ENCODE results near the gene PLEK. TPM values are rescaled to one million over a fixed set of nuclear protein-coding genes. Genes with fewer than 3 reads are reported as not detected.

PLEK gene
- polyA plus RNA-seq, 1 donor from 2014 or later: 0.07 TPM

DNA sequence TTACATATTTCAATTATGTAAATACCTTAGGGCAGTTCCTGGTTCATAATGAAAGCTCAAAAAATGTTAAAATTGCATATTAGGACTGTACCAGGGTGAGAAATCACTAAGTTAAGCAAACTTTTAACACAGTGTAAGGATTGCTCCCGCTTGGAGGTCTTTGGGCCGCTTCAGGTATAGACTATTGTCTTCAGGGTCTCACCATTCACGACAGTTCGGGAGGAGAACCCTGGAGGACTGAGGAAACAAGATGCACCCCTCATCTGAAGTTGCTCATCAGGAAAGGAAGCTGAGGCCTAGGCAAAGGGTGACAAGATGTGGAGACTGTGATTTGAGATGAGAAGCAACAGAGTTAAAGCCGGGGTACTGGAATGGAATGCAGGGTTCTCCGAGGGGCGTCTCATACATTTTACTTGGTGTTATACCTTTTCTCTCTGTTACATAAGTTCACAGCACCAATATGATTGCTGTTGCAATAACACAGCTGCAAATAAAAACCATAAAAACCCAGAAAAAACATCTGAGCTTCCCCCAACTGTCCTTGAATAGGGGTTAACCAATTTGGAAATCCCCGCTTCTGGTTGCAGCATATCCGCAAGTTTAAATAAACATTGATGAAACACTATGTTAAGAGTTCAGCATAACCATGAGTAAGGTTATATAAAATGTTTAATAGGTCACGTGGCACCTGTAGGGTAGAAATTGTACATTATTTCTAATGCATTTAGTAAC lies 61.9 kb downstream of the PLEK start:
- Histone ChIP-seq H3K79me2 (replicated peaks; ENCODE audit: insufficient read depth, low read length) (no peaks in the 10 kb centered on the region), H3K9me3 (ENCODE audit: low read length) (no peaks in the 10 kb centered on the region), H3K4me3 (ENCODE audit: low read length) (no peak overlapping the region), H2AFZ (ENCODE audit: low read depth, low read length) (no peak overlapping the region), H3K36me3 (ENCODE audit: insufficient read depth, low read length) (no peaks in the 10 kb centered on the region), H3K4me2 (ENCODE audit: low read length) (no peak overlapping the region), H3K27me3 (ENCODE audit: insufficient read depth, low read depth, low read length) (no peaks in the 10 kb centered on the region), H3F3A (ENCODE audit: insufficient read depth, low read length, poor library complexity, severe bottlenecking) (no peaks in the 10 kb centered on the region), H4K20me1 (ENCODE audit: insufficient read depth) (no peaks in the 10 kb centered on the region), H3K9me2 (ENCODE audit: insufficient read depth, low read length) (no peaks in the 10 kb centered on the region), H3K27ac (ENCODE audit: low read length) (no peak overlapping the region), H3K9ac (ENCODE audit: low read length) (no peak overlapping the region)
- TF ChIP-seq RAD21 (conservative IDR thresholded peaks at IDR 0.05): no peak
- no peak for TF ChIP-seq MXI1 (conservative IDR thresholded peaks at IDR 0.05; ENCODE audit: poor library complexity, severe bottlenecking)
- TF ChIP-seq CTCF (IDR thresholded peaks at IDR 0.05; ENCODE audit: poor library complexity, severe bottlenecking): no peak
- TF ChIP-seq SMC3 (conservative IDR thresholded peaks at IDR 0.05; ENCODE audit: poor library complexity): no peak
- TF ChIP-seq, protein P1, sequence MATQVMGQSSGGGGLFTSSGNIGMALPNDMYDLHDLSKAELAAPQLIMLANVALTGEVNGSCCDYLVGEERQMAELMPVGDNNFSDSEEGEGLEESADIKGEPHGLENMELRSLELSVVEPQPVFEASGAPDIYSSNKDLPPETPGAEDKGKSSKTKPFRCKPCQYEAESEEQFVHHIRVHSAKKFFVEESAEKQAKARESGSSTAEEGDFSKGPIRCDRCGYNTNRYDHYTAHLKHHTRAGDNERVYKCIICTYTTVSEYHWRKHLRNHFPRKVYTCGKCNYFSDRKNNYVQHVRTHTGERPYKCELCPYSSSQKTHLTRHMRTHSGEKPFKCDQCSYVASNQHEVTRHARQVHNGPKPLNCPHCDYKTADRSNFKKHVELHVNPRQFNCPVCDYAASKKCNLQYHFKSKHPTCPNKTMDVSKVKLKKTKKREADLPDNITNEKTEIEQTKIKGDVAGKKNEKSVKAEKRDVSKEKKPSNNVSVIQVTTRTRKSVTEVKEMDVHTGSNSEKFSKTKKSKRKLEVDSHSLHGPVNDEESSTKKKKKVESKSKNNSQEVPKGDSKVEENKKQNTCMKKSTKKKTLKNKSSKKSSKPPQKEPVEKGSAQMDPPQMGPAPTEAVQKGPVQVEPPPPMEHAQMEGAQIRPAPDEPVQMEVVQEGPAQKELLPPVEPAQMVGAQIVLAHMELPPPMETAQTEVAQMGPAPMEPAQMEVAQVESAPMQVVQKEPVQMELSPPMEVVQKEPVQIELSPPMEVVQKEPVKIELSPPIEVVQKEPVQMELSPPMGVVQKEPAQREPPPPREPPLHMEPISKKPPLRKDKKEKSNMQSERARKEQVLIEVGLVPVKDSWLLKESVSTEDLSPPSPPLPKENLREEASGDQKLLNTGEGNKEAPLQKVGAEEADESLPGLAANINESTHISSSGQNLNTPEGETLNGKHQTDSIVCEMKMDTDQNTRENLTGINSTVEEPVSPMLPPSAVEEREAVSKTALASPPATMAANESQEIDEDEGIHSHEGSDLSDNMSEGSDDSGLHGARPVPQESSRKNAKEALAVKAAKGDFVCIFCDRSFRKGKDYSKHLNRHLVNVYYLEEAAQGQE (IDR thresholded peaks at IDR 0.05; ENCODE audit: borderline replicate concordance): no peak
- TF ChIP-seq EP300 (conservative IDR thresholded peaks at IDR 0.05; ENCODE audit: poor library complexity, severe bottlenecking): no peak
- no peak for TF ChIP-seq POLR2AphosphoS5 (IDR thresholded peaks at IDR 0.05)
- no peak for TF ChIP-seq TAF1 (IDR thresholded peaks at IDR 0.05; ENCODE audit: low read depth)
- TF ChIP-seq EZH2 (IDR thresholded peaks at IDR 0.05; ENCODE audit: borderline replicate concordance, insufficient read depth, low read length, poor library complexity, severe bottlenecking): no peak

DNA sequence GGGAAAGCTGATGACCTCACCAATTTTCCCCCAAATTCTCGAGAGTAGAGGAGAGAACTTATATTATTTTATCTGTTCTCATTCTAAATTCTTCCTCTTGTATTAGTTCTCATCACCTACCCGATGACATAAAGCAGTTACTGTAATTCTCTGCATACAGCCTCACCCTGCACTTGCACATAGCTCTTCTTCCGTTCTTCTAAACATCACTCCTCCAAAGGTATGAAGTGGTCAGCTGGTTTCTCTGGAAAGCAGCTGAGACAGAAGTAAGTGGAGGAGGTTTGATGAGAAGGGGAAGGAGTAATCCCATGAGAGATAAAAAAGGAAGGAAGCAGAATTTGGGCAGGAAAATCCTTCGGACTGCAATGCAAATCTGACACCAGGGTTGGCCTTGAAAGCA lies 63.0 kb downstream of the PLEK start:
- no peak overlapping the region for H3K9ac ChIP-seq (ENCODE audit: low read length)
- H3F3A ChIP-seq (ENCODE audit: insufficient read depth, low read length, poor library complexity, severe bottlenecking): no peaks in the 10 kb centered on the region
- H3K27me3 ChIP-seq (ENCODE audit: insufficient read depth, low read depth, low read length): no peaks in the 10 kb centered on the region
- H3K79me2 ChIP-seq (replicated peaks; ENCODE audit: insufficient read depth, low read length): no peaks in the 10 kb centered on the region
- no peaks in the 10 kb centered on the region for H4K20me1 ChIP-seq (ENCODE audit: insufficient read depth)
- H3K9me2 ChIP-seq (ENCODE audit: insufficient read depth, low read length): no peaks in the 10 kb centered on the region
- no peak overlapping the region for H3K4me2 ChIP-seq (ENCODE audit: low read length)
- H3K9me3 ChIP-seq (ENCODE audit: low read length): no peaks in the 10 kb centered on the region
- no peak overlapping the region for H3K27ac ChIP-seq (ENCODE audit: low read length)
- H3K36me3 ChIP-seq (ENCODE audit: insufficient read depth, low read length): no peaks in the 10 kb centered on the region
- TF ChIP-seq RAD21 (conservative IDR thresholded peaks at IDR 0.05) (no peak), EZH2 (IDR thresholded peaks at IDR 0.05; ENCODE audit: borderline replicate concordance, insufficient read depth, low read length, poor library complexity, severe bottlenecking) (no peak), POLR2AphosphoS5 (IDR thresholded peaks at IDR 0.05) (no peak), MXI1 (conservative IDR thresholded peaks at IDR 0.05; ENCODE audit: poor library complexity, severe bottlenecking) (no peak), TAF1 (IDR thresholded peaks at IDR 0.05; ENCODE audit: low read depth) (no peak), SMC3 (conservative IDR thresholded peaks at IDR 0.05; ENCODE audit: poor library complexity) (no peak), EP300 (conservative IDR thresholded peaks at IDR 0.05; ENCODE audit: poor library complexity, severe bottlenecking) (no peak), CTCF (IDR thresholded peaks at IDR 0.05; ENCODE audit: poor library complexity, severe bottlenecking) (no peak)
- TF ChIP-seq, protein P1 (IDR thresholded peaks at IDR 0.05; ENCODE audit: borderline replicate concordance): no peak
- H2AFZ ChIP-seq (ENCODE audit: low read depth, low read length): no peak overlapping the region
- H3K4me3 ChIP-seq (ENCODE audit: low read length): no peak overlapping the region
